CD4-positive, alpha-beta T cell treated with Interleukin-1 beta for 1 hour (primary cell): ENCODE results near the gene YEATS4.
A peak's percentile ranks its signal among the peaks of the same experiment; 100 is the strongest.

Source experiments
- DNase-seq, 2 donors: peaks; one replicate each; pipeline ENCODE4 v3.0.0-alpha.2; 2020 to 2022

The YEATS4 gene

DNA sequence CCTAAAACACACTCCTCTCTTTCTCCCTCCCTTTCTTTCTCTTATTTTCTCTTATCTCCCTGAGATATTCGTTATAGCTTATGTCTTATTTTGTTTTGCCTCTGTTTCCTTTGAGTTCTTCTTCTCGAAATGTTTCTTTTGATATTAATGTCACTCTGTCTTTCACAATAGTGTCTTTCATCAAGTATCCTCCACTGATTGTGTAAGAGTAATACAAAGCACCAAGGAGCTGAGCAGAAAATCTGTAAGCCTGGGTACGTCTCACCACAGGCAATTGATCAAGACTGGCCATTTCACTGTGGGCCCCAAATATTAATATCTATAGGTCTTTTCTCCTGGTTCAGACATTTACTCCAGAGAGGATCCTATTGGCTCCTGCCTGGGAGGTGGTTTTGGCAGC is 16.2 kb upstream of the YEATS4 start:
- no peak for DNase-seq

DNA sequence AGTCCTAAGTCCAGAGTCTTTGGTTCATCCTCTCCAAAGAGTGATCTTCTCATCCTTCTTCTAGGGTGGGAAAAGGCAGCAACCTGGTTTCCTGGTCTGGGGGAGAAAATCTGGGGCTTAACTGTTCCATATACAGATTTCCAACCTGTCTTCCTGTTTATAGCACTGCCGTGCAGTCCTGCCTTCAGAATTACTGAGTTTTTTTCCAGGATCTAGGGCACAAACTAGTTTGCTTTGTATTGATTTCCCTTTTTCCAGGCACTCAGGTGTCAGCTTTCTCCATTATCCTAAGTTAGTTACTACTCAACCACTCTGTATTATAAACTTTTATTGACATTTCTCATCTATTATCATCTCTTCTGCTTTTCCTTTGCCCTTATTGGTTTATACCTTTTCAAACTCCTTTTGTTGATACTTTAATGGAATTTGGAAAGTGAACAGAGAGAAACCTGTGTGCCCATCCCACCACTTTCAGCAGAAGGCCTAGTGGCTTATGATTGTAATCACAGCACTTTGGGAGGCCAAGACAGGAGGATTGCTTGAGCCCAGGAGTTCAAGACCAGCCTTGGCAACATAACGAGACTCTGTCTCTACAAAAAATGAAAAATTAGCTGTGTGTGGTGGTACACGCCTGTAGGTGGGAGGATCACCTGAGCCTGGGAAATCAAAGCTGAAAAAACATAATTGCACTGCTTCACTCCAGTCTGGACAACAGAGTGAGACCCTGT is 15.5 kb upstream of the YEATS4 start:
- DNase-seq = no peak

DNA sequence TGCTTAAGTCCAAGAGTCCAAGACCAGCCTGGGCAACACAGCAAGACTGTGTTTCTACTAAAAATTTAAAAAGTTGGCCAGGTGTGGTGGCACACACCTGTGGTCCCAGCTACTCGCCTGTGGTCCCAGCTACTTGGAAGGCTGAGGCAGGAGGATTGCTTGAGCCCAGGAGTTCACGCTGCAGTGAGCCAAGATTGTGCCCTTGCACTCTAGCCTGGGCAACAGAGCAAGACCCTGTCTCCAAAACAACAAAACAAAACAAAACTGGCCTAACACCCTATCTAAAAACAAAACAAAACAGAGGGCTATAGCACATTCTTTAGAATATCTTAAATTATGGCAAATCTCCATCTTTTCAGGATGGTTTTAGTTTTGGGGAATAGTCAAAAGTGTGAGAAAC is 14.5 kb upstream of the YEATS4 start:
- no peak for DNase-seq

DNA sequence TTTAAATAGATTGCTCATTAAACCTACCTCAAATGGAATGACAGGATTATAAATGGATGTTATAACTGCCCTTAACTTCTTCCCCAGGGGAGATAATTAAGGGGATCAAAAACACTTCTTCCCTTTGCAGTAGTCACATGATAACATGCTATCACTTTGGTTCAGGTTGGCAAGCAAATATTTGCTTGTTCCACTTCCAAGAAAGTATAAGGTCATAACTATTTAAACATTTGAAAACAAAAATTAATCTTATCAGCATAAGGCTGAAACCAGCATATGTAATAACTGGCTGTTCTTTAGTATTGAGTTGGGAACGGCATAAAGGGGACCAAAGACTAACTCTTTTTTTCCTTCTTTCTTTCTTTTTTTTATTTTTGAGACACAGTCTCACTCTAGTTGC is 13.8 kb upstream of the YEATS4 start:
- DNase-seq = no peak

DNA sequence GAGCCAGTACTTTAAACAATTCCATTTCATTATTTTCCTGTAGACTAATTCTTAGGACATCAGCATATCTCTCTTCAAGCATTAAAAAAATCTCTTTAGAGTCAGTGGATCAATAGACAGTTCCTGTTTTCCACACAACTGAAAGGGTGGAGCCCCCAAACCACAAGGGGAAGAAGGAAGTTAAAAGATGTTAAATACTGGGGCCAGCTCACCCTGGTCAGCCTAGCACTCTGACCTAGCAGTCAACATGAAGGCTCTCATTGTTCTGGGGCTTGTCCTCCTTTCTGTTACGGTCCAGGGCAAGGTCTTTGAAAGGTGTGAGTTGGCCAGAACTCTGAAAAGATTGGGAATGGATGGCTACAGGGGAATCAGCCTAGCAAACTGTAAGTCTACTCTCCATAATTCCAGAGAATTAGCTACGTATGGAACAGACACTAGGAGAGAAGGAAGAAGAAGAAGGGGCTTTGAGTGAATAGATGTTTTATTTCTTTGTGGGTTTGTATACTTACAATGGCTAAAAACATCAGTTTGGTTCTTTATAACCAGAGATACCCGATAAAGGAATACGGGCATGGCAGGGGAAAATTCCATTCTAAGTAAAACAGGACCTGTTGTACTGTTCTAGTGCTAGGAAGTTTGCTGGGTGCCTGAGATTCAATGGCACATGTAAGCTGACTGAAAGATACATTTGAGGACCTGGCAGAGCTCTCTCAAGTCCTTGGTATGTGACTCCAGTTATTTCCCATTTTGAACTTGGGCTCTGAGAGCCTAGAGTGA is 11.2 kb upstream of the YEATS4 start, which contains the start of gene LYZ:
TSS of gene LYZ (plus strand) at position 220 of the 777 bp plus-strand sequence. CDS start at position 248, 28 bp downstream.
- peak in 1 of 2 donors; percentile 56 for DNase-seq

DNA sequence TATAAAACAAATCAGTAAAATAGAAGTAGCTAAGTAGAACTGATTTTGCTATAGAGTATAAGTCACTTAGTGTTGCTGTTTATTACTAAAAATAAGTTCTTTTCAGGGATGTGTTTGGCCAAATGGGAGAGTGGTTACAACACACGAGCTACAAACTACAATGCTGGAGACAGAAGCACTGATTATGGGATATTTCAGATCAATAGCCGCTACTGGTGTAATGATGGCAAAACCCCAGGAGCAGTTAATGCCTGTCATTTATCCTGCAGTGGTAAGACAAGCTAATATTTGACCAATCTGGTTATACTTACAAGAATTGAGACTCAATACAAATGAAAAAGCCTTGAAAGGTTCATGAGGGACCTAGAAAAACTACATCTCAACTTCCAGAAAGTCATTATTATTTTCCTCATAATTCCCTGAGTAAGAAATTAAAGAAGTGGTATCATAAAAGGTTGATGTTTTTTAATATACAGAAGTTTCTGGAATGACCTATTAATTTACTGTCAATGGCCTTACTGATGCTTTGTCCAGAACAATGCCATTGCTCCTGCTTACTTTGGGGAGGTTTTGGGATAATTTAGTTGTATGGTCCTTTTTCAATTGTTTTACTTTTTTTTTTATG is 9.4 kb upstream of the YEATS4 start:
- DNase-seq = no peak

DNA sequence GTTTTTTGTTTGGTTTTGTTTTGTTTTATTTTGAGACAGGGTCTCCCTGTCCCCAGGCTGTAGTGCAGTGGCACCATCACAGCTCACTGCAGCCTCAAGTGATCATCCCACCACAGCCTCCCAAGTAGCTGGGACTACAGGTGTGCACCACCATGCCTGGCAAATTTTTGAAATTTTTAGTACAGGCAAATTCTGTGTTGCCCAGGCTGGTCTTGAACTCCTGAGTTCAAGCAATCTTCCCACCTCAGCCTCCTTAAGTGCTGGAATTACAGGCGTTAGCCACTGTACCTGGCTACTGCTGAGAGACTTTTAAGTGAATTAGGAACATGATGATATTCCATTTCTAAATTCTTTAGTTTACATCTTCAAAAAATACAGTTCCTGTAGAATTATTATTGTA is 8.8 kb upstream of the YEATS4 start:
- DNase-seq = no peak

DNA sequence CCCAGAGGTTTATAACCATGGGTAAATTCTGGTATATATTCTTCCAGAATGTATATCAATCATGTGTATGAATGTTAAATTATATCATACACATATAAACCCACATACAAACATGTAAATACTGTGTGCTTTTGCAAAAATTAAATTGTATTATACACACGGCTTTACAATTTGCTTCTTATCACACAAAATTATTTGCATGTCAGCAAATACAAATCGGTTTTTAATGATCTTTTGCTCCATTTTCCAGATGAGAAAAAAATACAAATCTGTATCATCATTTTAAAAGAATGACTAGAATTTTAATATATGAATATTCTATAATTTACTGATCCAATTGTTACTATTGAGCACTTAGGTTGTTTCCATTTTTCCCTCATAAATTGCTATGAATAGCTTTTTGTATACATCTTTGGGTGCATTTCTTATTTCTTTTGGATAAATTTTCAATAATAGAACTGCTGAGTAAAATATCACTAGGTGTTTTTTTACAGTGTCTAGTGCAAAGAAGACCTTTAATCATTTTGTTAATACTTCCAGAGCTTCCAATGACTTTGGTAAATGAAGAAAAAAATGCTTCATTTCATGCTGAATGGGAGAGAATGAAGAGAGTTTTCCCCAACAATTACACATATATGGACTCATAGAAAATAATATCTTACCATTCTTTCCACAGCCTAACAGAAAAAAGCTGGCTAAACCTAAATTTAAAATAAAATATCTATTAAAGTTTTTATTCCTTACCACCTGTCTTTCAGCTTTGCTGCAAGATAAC is 7.9 kb upstream of the YEATS4 start:
- no peak for DNase-seq

DNA sequence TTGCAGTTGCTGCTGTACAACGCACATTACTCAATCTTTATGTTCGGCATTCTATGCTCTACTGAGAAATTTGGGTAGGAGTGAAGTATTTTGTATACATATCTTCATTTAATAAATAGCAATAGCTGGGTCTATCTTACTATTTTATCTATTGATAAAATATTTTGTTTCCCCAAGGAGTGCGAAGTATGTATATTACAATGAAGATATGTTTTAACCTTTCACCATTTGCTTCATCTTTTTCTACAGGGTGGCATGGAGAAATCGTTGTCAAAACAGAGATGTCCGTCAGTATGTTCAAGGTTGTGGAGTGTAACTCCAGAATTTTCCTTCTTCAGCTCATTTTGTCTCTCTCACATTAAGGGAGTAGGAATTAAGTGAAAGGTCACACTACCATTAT is 6.6 kb upstream of the YEATS4 start:
- no peak for DNase-seq

DNA sequence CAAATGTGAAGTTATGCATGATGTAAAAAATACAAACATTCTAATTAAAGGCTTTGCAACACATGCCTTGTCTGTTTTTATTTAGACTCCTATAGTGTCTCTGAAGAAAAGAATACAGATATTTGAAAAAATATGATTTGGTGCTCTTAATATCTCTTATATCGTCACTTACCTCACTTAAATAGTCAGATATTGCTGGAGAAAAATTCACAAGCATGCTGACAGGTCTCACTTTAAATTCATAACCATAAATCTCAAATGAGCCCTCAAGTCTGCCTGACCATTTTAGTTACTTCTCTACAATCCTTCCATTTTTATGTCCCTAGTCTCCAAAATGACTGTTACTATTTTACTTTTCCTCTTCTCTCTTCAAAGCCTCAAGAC is 5.4 kb upstream of the YEATS4 start:
- no peak for DNase-seq

DNA sequence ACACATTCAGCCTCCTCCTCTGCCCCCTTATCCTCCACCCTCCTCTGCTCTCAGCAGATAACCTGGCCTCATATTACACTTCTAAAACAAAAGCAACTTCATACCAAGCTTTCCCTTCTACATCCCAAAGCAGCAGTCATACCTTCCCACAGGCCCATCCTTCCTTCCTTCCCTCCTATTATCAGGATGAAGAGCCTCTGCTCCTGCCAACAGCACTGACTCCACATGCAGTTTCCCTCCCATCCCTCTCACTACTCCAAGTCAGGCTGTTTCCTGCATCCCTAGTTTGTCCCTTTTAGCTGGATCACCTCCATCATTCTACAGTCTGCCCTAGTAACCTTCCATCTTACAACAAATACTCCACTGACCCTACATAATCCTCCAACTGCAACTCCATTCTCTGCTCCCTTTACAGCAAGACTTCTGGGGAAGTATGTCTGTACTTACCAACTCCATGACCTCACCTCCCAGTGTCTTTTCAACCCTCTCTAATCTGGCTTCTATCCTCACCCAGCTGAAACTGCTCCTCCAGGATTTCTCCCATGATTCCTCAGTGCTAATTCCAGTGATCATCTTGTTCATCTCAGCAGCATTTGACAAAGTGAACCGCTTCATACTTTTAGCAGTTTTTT is 4.9 kb upstream of the YEATS4 start:
- DNase-seq = no peak

DNA sequence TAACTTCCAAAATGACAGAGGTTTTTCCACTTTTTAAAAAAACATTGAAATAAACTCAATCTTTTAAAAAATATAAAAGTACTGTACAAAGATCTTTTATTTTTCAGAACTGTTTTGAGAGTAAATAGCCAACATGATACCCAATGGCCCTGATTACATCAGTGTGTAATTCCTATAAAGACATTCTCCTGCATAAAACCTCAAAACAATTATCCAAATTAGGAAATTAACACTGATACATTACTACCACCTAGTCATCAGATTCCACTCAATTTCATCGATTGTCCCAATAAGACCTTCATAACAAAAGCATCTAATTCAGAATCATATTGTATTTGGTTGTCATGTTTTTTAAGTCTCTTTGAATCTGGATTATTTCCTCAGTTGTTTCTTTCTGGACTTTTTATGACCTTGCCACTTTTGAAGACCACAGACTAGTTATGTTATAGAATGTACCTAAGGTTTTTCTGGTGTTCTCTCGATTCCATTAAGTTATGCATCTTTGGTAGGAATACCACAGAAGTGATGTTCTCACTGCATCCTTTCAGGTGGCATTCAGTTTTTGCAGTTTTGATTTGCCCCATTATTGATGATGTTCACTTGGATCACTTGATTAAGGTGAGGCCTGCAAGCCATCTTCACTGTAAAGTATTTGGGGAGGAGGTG is 4.0 kb upstream of the YEATS4 start:
- DNase-seq = no peak

DNA sequence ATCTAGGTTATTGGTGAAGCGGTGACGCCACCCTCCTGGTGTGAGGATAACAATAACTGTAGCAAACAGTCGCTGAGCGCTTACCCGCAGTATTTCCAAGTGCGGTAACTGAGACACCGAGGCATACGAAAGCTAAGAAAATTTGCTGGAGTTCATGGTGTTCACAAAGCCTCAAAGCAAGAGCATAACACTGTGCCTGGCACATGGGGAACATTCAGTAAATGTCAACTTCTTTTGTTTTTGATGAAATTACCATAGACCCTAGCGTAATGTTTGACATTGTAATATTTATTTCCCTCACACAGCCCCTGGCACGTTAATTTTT is 767 bp downstream of the YEATS4 start:
- DNase-seq = no peak

DNA sequence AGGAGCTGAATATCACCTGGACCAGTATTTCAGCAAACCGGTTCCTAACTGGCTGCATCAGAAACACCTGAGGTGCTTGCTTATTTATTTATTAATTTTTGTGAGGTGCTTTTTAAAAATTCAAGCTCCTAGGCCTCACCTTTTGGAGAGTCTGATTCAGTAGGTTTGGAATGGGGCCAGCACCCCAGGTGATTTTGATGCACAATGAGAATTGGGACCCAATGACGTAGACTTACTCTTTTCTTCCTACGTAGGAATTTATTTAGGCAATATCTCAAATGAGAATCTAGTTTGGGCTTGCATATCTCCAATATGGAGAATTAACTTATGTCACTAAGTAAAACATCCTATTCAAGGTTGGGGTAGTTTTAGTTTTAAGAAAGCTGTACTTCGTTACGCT is 7.3 kb downstream of the YEATS4 start:
- no peak for DNase-seq

DNA sequence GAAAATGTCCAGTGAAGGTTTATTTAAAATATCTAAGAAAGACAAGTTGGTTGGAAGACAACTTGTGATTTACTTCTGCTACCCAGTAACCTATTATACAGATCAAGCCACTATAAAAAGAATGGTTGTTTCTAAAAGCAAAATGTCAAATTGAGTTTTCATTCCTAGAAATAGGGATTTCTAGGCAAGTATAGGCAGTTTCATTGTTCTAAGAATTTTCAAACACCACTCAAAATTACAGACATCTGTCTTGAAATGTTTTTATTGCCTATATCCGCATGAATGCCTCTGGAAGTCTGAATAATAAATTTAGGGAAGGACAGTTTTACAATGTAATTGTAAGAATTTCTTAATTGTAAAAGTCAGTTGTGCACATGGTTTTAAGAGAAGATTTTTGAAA is 8.6 kb downstream of the YEATS4 start:
- DNase-seq = no peak

DNA sequence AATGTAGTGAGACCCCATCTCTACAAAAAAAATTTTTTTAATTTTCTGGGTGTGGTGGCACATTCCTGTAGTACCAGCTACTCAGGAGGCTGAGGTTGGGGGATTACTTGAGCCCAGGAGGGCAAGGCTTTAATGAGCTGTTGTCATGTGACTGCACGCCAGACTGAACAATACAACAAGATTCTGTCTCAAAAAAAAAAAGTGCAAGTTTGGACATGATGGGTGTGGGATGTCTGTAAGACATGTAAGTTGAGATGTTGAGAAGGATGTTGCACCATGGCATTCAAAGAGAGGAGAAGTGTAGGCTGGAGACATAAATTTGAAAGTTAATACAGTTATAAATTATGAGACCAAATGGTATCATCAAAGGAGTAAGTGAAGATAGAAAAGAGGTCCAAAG is 23.5 kb downstream of the YEATS4 start:
- no peak for DNase-seq

DNA sequence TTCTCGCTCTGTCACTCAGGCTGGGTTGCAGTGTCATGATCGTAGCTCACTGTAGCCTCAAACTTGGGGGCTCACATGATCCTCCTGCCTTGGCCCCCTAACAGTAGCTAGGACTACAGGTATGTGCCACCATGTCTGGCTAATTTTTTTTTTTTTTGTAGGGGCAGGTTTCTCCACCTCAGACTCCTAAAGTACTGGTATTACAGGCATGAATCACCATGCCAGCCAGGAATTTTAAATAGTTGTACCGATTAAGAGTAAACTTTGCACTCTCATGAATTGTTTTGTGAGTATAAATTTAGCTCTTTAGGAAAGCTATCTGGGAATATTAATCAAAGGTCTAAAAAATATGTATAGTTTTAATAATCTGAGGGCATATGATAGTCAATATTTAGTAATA is 25.5 kb downstream of the YEATS4 start:
- no peak for DNase-seq

DNA sequence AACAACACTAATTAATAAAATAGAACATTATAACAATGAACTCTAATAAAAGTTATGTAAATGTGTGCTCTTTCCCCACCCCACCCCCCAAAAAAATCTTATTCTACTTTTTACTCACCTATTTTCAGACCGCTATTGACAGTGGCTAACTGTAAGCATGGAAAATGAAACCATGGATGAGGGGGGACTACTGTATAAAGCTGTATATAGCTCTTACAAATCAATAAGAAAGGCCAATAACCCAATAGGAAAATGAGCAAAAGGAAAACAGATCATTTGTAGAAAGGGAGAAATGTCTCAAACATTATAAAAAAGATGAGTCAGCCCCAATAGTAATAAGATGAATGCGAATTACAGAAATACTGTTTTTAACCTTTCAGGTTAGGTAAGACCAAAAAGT is 27.4 kb downstream of the YEATS4 start:
- no peak for DNase-seq

DNA sequence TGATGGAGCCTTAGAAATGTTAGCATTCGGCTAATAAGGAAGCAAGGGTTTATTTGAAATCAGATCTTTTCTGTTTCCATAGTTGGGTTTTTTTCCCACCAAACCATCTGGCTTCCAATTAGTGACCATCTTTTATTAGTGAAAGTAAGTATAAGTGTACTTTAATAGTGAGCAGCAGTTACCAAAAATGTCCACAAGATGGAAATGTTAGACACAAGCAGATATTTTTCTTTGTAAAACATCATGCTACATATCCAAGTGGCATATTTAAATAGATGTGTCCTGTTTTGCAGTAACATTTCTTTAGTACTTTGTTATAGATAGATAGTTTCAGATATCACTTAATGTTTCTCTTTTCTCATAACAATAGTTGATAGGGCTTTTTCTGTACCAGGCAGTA is 28.8 kb downstream of the YEATS4 start:
- peak in 1 of 2 donors; percentile 13 for DNase-seq

DNA sequence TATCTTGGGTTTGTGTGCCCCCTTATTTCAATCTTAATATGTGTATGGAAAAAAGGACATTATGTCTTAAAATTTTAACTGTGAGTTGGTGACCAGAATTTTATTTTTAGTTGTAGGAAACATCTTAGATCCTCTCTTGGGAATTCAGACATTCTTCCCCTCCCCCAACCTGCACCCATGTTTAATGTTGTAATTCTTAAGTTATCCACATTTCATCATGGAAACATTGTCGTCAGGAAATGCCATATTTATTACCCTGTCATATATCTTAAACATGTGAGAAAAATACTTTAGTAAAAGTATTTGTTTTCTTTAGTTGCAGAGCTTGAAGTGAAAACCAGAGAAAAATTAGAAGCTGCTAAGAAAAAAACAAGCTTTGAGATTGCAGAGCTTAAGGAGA is 30.3 kb downstream of the YEATS4 start:
- no peak for DNase-seq

DNA sequence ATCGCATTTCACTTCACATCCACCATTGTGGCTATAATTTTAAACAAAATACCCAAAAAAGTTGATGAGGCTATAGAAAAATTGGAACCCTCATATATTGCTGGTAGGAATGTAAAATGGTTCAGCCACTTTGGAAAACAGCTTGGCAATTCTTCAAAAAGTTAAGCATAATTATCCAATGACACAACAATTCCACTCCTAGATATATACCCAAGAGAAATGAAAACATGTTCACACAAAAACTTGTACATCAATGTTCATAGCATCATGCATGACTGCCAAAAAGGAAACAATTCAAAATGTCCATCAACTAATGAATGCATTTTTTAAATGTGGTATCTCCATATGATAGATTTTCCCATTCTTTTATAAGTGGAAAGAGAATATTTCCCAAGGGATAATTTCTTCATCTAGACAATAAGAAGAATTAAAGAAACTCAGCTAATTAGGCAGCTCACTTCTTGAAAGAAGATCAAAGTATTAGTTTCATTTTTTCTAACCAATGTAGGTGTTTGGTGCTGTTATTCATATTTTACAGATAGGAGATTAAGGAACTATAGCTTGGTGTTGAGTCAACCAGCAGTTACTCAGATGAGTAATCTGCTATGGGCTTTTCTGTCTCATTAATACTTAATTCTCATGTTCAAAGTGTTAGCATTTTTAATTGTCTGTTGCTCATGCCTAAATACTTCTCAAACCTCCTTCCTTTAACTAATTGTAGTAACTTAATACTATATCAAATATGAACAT is 32.8 kb downstream of the YEATS4 start:
- no peak for DNase-seq

DNA sequence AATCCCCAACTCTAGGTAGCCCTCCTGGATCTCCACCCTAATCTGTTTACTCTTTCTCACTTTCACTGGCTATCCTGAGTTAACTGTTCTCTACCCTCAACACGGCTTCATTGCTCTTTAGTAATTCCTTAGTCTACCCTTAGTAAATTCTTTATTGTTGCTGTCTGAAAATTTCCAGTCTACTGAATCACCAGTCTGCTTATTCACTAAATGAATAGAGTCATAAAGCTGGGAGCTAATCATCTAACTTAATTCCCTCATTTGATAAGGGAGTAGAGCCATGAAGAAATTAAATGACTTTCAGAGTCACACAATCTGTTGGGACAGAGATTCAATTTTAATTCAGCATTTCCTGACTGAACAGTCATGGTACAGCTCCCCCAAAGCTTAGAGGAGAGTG is 36.5 kb downstream of the YEATS4 start:
- DNase-seq = no peak
